GM19463 (cell line): Measurements from ENCODE around the gene WFS1.

Source experiments
- ATAC-seq: cut with Tn5 transposase; IDR thresholded peaks from one replicate; pipeline ENCODE4 v1.9.1; 2021; ENCODE audit warnings: mild to moderate bottlenecking, moderate library complexity; ENCODE audit not compliant: unreplicated experiment

Gene WFS1

DNA sequence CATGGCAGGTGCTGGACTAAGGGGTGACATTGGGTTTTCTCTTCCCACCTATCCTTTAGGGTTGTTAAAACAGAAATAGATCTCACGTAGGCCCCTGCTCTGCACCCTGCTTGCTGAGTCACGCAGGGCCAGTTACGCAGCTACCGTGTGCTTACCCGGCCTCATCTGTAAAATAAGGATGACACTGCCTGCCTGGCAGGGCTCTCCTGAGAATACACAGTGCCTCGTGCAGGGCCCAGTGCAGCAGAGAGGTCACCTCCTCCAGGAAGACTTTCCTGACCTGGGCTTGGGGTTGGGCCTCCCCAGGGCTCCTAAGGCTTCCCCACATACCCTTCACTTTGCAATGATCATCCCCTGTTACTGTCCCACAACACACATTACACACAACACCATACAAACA is 35.7 kb upstream of the WFS1 start:
- no peak for ATAC-seq

- no peak for ATAC-seq
Measured at GRCh38 chr4:6235012-6235411, 34.6 kb upstream of the WFS1 start.

- no peak for ATAC-seq
Measured at GRCh38 chr4:6235901-6236640, 33.6 kb upstream of the WFS1 start.

- ATAC-seq, result no peak
Measured at GRCh38 chr4:6236816-6237390, 32.7 kb upstream of the WFS1 start.

DNA sequence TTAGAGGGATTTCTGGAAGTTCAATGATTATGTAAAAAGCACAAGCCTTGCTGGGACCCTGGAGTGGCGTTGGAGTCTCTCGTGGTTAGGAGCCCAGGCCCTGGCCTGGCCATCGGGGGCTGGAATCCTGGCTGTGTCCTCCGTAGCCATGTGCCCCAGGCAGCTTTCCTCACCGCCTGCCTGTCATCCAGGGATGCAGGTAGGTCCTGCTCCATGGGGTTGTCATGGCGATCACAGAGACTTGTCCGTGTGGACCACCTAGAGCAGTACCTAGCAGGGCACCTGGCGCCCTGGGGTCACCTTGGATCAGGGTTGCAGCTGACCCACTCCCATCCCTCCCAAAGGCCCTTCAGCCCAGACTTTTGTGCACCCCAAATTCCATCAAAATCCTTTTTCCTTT is 30.2 kb upstream of the WFS1 start:
- ATAC-seq, result no peak

- ATAC-seq, result no peak
Measured at GRCh38 chr4:6239968-6240367, 29.7 kb upstream of the WFS1 start.

DNA sequence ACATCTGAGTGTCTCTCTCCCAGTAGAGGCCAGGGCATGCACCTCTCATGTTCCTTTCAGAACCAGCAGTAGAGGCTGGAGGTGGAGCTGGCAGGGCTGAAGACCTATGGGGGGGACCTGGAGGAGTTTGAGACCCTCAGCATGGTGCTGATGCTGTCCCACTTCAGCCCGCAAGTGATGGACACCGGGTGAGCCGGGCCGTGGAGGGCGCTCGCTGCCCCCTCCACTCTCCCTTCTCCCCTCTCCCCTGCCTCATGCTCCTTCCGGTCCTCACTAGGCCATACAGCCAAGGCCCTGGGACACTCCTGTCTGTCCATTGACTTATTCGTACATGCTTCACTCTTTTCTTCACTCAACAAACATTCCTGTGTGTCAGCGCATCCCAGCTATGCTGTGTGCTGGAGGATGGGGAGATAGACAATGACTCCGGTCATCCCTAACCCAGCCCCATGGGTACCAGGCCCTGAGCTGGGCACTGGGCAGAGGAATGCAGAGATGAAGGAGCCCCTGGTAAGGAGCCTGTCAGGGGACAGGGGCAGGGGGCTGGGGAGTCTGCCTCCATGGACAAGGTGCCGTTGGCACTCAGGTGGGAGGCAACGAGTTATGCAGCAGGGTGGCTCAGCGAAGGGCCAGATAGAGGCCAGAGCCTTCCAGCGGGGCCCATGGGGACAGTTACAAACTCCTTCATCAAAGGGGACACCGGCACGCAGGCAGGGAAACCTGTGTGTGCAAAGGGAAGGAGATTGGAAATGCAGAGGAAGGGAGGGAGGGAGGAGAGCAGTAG is 28.4 kb upstream of the WFS1 start:
- no peak for ATAC-seq

DNA sequence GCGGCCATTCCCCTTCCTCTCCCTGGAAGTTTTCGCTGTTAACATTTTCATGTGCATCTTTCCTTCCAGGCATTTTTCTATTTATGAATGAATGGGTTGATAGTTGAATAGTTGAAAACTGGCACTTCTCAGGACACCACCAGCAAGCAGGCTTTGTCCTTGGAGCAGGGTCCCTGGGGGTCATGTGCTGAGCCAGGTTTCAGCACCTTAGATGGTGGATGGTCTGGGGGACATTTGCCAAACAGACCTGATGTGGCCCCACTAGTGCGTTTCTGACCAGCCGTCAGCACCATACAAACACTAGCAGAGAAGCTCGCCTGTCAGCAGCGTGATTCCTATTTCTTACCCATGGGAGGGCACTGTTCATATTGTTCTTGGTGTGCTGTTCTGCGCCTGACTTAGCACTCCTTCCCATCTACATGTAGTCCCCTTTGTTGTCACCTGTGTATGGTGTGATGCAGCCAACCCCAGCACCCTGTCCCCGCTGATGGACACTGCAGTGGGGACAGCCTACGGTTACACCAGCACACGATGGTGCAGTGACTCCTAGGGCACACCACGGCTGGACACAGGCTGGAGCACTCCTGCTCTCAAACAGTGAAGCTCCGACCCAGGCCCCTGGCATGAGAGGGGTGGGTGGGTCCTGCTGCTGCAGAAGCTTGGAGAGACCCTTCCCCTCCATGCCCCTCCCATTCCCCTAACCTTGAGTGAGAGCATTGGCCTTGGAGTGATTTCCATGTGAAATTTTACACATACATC is 27.2 kb upstream of the WFS1 start:
- no peak for ATAC-seq

- ATAC-seq, result no peak
Measured at GRCh38 chr4:6245246-6246169, 24.1 kb upstream of the WFS1 start.

DNA sequence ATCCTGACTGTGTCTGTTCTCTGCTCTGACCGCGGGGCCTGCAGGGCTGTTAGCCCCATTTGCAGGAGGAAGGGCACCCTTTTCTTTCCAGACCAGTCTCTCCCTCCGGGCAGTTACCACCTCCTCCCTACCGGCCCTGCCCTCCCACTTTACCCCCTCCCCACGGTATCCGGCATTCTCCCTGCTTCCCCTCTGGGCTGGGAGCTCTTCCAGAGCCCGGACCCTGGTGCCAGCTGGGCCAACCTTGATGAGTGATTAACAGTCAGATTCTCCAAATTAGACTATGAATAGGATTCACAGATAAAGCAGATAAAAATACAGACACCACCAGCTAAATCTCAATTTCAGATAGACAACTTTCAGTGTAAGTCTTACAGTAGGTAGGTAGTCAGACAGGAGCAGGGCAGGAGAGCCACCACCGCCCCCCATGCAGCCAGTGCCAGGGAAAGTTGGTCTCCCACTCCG is 23.4 kb upstream of the WFS1 start:
- ATAC-seq, result no peak

- ATAC-seq, result no peak
Measured at GRCh38 chr4:6248394-6248793, 21.3 kb upstream of the WFS1 start.

- no peak for ATAC-seq
Measured at GRCh38 chr4:6250235-6250983, 19.2 kb upstream of the WFS1 start.

DNA sequence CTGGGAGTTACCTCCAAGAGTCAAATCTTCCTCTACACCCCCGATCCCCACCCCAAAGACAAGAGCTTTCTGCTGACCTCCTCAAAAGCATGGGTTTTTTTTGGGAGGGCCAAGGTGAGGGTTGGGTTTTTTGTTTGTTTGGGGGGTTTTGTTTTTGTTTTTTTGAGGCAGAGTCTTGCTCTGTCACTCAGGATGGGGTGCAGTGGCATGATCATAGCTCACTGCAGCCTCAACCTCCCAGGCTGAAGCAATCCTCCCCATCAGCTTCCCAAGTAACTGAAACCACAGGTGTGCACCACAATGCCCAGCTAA is 18.7 kb upstream of the WFS1 start:
- no peak for ATAC-seq

DNA sequence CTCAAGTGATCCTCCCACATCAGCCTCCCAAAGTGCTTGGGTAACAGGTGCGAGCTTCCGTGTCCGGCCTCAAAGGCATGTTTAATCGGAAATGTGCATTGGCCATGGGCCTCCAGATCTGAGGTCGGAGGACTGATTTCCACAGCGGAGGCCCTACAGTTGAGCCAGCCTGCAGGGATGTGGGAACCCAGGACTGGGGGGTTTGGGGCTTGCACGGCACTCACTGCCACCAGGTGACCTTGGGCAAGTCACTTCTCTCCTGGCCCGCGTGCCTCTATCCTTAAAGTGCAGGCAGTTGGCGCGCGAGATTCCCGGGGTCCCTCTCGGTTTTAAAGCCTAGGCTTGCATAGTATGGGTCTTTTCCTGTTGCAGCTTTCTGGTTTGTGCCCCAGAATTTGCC is 18.3 kb upstream of the WFS1 start:
- ATAC-seq, result no peak

GRCh38 chr4:6252051-6252450 is 17.6 kb upstream of the WFS1 start:
- ATAC-seq, result no peak

- no peak for ATAC-seq
Measured at GRCh38 chr4:6253111-6253510, 16.5 kb upstream of the WFS1 start.

DNA sequence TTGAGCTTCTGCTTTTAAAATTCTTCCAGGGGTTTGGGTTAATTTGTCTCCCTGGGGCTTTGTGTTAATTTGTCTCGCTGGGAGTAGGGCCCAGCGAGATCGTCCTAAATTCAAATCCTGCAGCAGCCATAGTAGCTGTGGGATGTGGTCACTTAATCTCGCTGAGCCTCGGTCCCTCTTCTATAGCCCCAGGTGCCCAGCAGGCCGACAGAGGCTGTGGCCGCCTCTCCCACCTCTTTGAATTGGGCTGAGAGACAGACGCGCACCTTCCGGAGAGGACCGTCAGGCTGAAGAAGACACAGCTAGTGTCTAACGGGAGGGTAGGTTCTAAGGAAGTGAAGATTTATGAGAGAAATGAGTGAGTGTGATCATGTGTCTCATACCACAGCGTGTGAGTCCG is 15.7 kb upstream of the WFS1 start:
- no peak for ATAC-seq

GRCh38 chr4:6256141-6256540 is 13.5 kb upstream of the WFS1 start:
- no peak for ATAC-seq

- ATAC-seq, result peak; percentile 66
Measured at GRCh38 chr4:6257247-6258025, 12.2 kb upstream of the WFS1 start.
